Measurements from ENCODE around the gene HTR4.

The HTR4 gene

GRCh38 chr5:148607406-148607805 is 46.9 kb downstream of the HTR4 start:
- DNase-seq (ENCODE audit: low read depth), result no peak

- DNase-seq (ENCODE audit: low read depth), result no peak
Measured at GRCh38 chr5:148606296-148606695, 48.0 kb downstream of the HTR4 start.

GRCh38 chr5:148599187-148599586 is 55.1 kb downstream of the HTR4 start:
- DNase-seq (ENCODE audit: low read depth), result no peak

GRCh38 chr5:148595697-148596096 is 58.6 kb downstream of the HTR4 start:
- no peak for DNase-seq (ENCODE audit: low read depth)

- DNase-seq (ENCODE audit: low read depth), result no peak
Measured at GRCh38 chr5:148586796-148587195, 67.5 kb downstream of the HTR4 start.

GRCh38 chr5:148585988-148586387 is 68.3 kb downstream of the HTR4 start:
- DNase-seq (ENCODE audit: low read depth), result no peak

GRCh38 chr5:148584103-148584502 is 70.2 kb downstream of the HTR4 start:
- no peak for DNase-seq (ENCODE audit: low read depth)

GRCh38 chr5:148583421-148583965 is 70.8 kb downstream of the HTR4 start:
- DNase-seq (ENCODE audit: low read depth), result no peak

GRCh38 chr5:148574167-148574566 is 80.2 kb downstream of the HTR4 start:
- no peak for DNase-seq (ENCODE audit: low read depth)

GRCh38 chr5:148573374-148573773 is 81.0 kb downstream of the HTR4 start:
- DNase-seq (ENCODE audit: low read depth), result no peak

GRCh38 chr5:148569948-148570347 is 84.4 kb downstream of the HTR4 start:
- DNase-seq (ENCODE audit: low read depth), result no peak

- no peak for DNase-seq (ENCODE audit: low read depth)
Measured at GRCh38 chr5:148565148-148565547, 89.2 kb downstream of the HTR4 start.

GRCh38 chr5:148563021-148563420 is 91.3 kb downstream of the HTR4 start:
- DNase-seq (ENCODE audit: low read depth), result no peak

- DNase-seq (ENCODE audit: low read depth), result no peak
Measured at GRCh38 chr5:148561801-148562311, 92.5 kb downstream of the HTR4 start.

GRCh38 chr5:148559461-148559860 is 94.9 kb downstream of the HTR4 start:
- DNase-seq (ENCODE audit: low read depth), result no peak

- no peak for DNase-seq (ENCODE audit: low read depth)
Measured at GRCh38 chr5:148558892-148559291, 95.4 kb downstream of the HTR4 start.

- DNase-seq (ENCODE audit: low read depth), result no peak
Measured at GRCh38 chr5:148556835-148557234, 97.5 kb downstream of the HTR4 start.

GRCh38 chr5:148554621-148555020 is 99.7 kb downstream of the HTR4 start:
- DNase-seq (ENCODE audit: low read depth), result no peak

- DNase-seq (ENCODE audit: low read depth), result no peak
Measured at GRCh38 chr5:148543727-148544126, 110.6 kb downstream of the HTR4 start.

- no peak for DNase-seq (ENCODE audit: low read depth)
Measured at GRCh38 chr5:148542812-148543211, 111.5 kb downstream of the HTR4 start.

GRCh38 chr5:148541054-148541835 is 113.1 kb downstream of the HTR4 start:
- no peak for DNase-seq (ENCODE audit: low read depth)

- DNase-seq (ENCODE audit: low read depth), result no peak
Measured at GRCh38 chr5:148540647-148541046, 113.7 kb downstream of the HTR4 start.

- DNase-seq (ENCODE audit: low read depth), result no peak
Measured at GRCh38 chr5:148539851-148540250, 114.5 kb downstream of the HTR4 start.

GRCh38 chr5:148535190-148535589 is 119.1 kb downstream of the HTR4 start:
- no peak for DNase-seq (ENCODE audit: low read depth)

Data from stimulated activated CD4-positive, alpha-beta T cell treated with anti-CD3 and anti-CD28 coated beads, Interleukin-2, amount 100 ng/mL, for 4 hours (primary cell).